Nephron progenitor cell (in vitro differentiated cells): Measurements from ENCODE around the gene LIAS.
A peak's percentile ranks its signal among the peaks of the same experiment; 100 is the strongest.

Source experiments
- DNase-seq: peaks from one replicate; pipeline ENCODE4 v3.0.0; 2021
- H3K27ac Mint-ChIP-seq: 2 replicates; pipeline ENCODE4 v1.8.0; 2021; ENCODE audit warnings: mild to moderate bottlenecking, moderate library complexity, mixed read lengths
- H3K27me3 Mint-ChIP-seq: 2 replicates; pipeline ENCODE4 v1.8.0; 2021; ENCODE audit warnings: mild to moderate bottlenecking, low read depth, mixed read lengths; ENCODE audit not compliant: poor library complexity
- H3K36me3 Mint-ChIP-seq: 2 replicates; pipeline ENCODE4 v1.8.0; 2021; ENCODE audit warnings: low read depth, mixed read lengths
- H3K4me1 Mint-ChIP-seq: 2 replicates; pipeline ENCODE4 v1.8.0; 2021; ENCODE audit warnings: mixed read lengths
- H3K4me3 Mint-ChIP-seq: 2 replicates; pipeline ENCODE4 v1.8.0; 2021; ENCODE audit warnings: mild to moderate bottlenecking, moderate library complexity, mixed read lengths
- H3K9me3 Mint-ChIP-seq: 2 replicates; pipeline ENCODE4 v1.8.0; 2021; ENCODE audit warnings: mild to moderate bottlenecking, moderate library complexity, mixed read lengths
- TF ChIP-seq, protein P1 (sequence below): fragments of 200-600 bp; sonication (generic); IDR thresholded peaks from 2 replicates; pipeline ENCODE4 v1.5.0; 2021; ENCODE audit warnings: antibody characterized with exemption

The LIAS gene

DNA sequence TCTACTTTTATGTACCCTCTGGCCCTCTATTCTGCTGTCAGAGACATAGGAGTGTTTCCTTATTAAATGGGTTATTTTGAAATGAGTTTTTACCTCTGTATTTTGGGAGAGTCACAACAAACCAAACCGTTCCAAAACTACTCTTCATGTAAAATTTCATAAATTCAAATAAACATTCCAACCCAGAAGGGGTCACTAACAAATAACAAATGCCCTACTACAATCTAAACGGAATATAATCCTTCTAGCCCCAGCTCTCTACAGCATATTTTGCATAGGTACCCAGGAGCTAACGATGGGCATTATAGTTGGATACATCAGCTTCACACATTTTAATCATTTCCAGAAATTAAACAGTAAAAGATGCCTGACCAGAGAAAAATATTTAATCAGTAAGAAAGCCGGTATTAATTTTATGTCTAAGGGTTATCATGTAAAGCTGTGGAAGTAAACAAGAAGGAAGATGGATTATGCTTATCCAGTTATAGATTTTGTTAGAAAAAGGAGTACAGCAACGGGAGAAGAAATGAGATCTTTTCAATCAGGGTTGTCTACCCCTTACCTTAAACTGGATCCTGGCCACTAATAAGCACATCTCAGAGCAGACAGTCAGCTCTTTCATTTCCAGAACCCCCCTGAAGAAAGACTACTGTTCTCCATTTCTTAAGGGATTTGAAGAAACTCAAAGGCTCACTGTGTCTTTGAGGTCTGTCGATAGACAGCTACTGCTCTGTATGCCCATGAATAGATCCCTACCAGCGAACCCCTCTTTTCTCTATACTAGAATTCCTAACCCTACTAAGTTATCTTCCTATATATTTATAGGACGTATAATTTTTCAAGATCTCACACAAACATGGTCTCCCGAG lies 67.2 kb downstream of the LIAS start:
- DNase-seq, result no peak
- H3K27me3 Mint-ChIP-seq, result no peaks in the 10 kb centered on the region
- H3K9me3 Mint-ChIP-seq, result peaks cover 26% of the 10 kb centered on the region
- TF ChIP-seq, protein P1, sequence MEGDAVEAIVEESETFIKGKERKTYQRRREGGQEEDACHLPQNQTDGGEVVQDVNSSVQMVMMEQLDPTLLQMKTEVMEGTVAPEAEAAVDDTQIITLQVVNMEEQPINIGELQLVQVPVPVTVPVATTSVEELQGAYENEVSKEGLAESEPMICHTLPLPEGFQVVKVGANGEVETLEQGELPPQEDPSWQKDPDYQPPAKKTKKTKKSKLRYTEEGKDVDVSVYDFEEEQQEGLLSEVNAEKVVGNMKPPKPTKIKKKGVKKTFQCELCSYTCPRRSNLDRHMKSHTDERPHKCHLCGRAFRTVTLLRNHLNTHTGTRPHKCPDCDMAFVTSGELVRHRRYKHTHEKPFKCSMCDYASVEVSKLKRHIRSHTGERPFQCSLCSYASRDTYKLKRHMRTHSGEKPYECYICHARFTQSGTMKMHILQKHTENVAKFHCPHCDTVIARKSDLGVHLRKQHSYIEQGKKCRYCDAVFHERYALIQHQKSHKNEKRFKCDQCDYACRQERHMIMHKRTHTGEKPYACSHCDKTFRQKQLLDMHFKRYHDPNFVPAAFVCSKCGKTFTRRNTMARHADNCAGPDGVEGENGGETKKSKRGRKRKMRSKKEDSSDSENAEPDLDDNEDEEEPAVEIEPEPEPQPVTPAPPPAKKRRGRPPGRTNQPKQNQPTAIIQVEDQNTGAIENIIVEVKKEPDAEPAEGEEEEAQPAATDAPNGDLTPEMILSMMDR, result no peak
- peaks cover 34% of the 10 kb centered on the region for H3K36me3 Mint-ChIP-seq
- peak overlapping the region; percentile 99 for H3K27ac Mint-ChIP-seq
- H3K4me1 Mint-ChIP-seq, result peaks cover 24% of the 10 kb centered on the region
- peak overlapping the region; percentile 98 for H3K4me3 Mint-ChIP-seq

DNA sequence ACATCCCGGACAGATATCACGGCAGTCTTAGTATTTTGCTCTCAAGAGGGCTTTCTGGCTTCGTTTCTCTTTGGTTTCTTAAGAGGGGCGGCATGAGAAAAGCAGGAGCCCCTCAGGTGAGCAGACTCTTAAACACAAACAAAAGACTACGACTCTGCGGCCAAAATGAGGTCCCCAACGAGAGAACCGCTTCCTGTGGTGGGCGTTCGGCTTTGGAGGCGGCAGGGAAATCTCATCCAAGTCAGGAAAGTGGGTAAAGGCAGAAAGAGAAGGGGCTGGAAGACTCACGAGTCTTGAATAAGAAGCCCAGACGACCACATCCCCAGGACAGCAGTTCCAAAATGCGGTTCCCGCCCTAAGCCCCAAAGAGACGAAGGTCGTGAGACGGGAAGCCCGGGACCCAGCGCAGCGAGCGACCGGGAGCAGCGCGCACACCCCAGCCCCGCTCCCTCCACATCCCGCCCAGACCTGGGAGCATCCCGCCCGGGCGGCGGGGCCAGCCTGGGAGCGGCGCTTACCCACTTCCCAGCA lies 68.0 kb downstream of the LIAS start:
- peaks cover 24% of the 10 kb centered on the region for H3K4me1 Mint-ChIP-seq
- H3K36me3 Mint-ChIP-seq, result peaks cover 34% of the 10 kb centered on the region
- no peaks in the 10 kb centered on the region for H3K27me3 Mint-ChIP-seq
- TF ChIP-seq, protein P1, result no peak
- H3K9me3 Mint-ChIP-seq, result peaks cover 34% of the 10 kb centered on the region
- peak overlapping the region; percentile 99 for H3K27ac Mint-ChIP-seq
- H3K4me3 Mint-ChIP-seq, result peak overlapping the region; percentile 98
- no peak for DNase-seq

DNA sequence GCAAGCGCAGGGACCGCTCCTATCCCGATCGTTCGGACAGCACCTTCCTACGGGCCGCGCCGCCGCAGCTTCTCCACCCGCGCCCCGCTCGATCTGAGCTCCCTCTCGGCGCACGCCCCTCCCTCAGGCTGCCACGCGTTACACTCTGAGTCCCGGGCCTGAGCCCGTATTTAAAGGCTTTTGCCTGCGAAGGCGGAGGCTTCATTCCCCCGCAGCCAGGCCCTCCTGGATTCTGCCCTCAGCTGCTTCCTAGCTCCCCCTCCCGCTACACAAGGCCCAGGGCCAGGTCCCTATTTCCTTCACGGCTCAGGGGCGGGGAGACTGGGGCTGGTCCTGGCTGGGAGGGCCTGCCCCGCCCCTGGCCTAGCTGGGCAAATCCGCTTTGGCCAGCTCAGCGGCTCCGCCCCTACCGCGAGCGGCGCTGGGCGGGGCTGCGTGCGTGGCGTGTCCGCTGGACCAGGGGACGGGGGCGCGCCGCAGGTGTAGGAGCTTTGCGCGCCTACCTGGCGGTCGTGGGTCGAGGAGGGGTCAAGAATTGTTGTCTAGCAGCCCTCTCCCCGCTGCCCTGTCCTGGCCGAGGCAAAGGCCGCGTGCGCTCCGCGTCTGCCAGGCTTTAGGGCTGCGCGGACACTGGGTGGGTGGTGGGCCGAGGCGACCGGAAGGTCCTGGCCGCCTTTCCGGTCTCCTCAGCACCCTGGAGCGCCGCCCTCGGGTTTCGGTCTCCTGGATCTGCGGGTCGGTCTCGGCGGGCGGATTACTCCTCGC lies 68.6 kb downstream of the LIAS start, which contains the start of gene UGDH:
Gene UGDH, minus strand, starts transcription at position 144 of the 765 bp plus-strand sequence. CDS start 5,927 bp downstream, outside the sequence.
- Mint-ChIP-seq H3K27me3 (no peaks in the 10 kb centered on the region), H3K36me3 (peaks cover 41% of the 10 kb centered on the region), H3K4me3 (peak within 1 kb of the TSS; percentile 98), H3K9me3 (peaks cover 41% of the 10 kb centered on the region), H3K4me1 (peaks cover 24% of the 10 kb centered on the region), H3K27ac (peak within 1 kb of the TSS; percentile 100)
- TF ChIP-seq, protein P1, result no peak
- peak; percentile 96 for DNase-seq

DNA sequence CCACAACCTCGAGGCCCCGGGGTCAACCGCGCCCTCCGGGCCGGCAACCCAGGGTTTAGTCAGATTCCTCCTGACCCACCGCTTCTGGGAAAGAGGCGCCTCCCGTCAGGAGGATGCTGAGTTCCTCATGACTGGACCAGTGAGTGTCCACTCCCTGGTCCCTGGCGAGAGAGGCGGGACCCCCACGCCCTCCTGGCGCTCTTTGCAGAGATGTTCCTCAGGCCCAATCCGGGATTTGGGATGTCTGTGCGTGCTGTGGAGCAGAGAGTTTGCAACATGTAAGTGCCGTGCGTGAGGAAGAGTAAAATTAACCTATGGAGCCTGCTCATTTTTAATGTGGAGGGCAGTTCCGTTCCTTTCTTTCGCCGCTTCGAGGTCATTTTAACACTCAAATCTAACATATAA lies 69.2 kb downstream of the LIAS start:
- Mint-ChIP-seq H3K36me3 (peaks cover 47% of the 10 kb centered on the region), H3K4me1 (peaks cover 24% of the 10 kb centered on the region), H3K27me3 (no peaks in the 10 kb centered on the region), H3K27ac (peak overlapping the region; percentile 95), H3K9me3 (peaks cover 46% of the 10 kb centered on the region), H3K4me3 (peak overlapping the region; percentile 98)
- DNase-seq, result no peak
- TF ChIP-seq, protein P1, result no peak
